ENCODE results near the gene TRAPPC5. TPM values are rescaled to one million over a fixed set of nuclear protein-coding genes. Genes with fewer than 3 reads are reported as not detected.

TRAPPC5 gene
- total and polyA plus RNA-seq, 10 of the 15 experiments (the other 5 are each of a cell fraction or from before 2014, with no cell fraction given): 4.2 to 210 (median 89.1) TPM

GRCh38 chr19:7642295-7643030 is 38.2 kb upstream of the TRAPPC5 start:
- FAIRE-seq: no peak
- no peaks in the 10 kb centered on the region; the same call in 2 of the 3 replicates for H3K9me3 ChIP-seq (replicated peaks; ENCODE audit: control insufficient read depth, insufficient read depth, low read length)
- H4K20me1 ChIP-seq (ENCODE audit: control insufficient read depth, insufficient read depth): no peaks in the 10 kb centered on the region
- no peak overlapping the region for H3K9ac ChIP-seq (ENCODE audit: control insufficient read depth, insufficient read depth, low read length)
- H3K79me2 ChIP-seq (ENCODE audit: control insufficient read depth, insufficient read depth, low read length): peaks cover 10% of the 10 kb centered on the region
- POLR2A ChIA-PET: no interaction called here
- WGBS (ENCODE audit: insufficient coverage, insufficient replicate concordance, low lambda C conversion rate, missing lambda C conversion rate): 87% methylated on average over 19 of the region's 27 CpGs
- in situ Hi-C loops (cut with MboI) (no loop called here), intact Hi-C loops (cut with micrococcal nuclease; ENCODE audit: unreplicated experiment) (no loop called here)
- ATAC-seq: no peak
- no peak overlapping the region for H3K4me3 ChIP-seq
- no peak for DNase-seq (ENCODE audit: low read depth, low spot score)
- SMC1A ChIA-PET (ENCODE audit: uncharacterized antibody, unreplicated experiment): no interaction called here
- H3K27ac ChIP-seq (ENCODE audit: control insufficient read depth, insufficient read depth): no peak overlapping the region
- CTCF ChIA-PET: interaction anchor here (0.7 to 1.2 kb wide), 2 partner anchors 13 to 74 kb away, joined by 3 read pairs; partner anchors contain the start of gene PET100
- RAD21 ChIA-PET (ENCODE audit: unreplicated experiment): no interaction called here
- TF ChIP-seq SREBF1 (IDR thresholded peaks at IDR 0.05; ENCODE audit: low read length): no peak
- no peak for TF ChIP-seq NFXL1 (IDR thresholded peaks at IDR 0.05; ENCODE audit: borderline replicate concordance)
- no peak for TF ChIP-seq POU2F2 (IDR thresholded peaks at IDR 0.05; ENCODE audit: borderline replicate concordance, low read depth, low read length)
- TF ChIP-seq E4F1 (IDR thresholded peaks at IDR 0.05; ENCODE audit: borderline replicate concordance, partially characterized antibody): no peak
- TF ChIP-seq JUND (IDR thresholded peaks at IDR 0.05; ENCODE audit: low read depth, low read length): no peak
- no peak for TF ChIP-seq CBX5 (IDR thresholded peaks at IDR 0.05; ENCODE audit: low read depth)
- TF ChIP-seq RUNX3 (IDR thresholded peaks at IDR 0.05; ENCODE audit: low read length): no peak
- no TSS peak for BruUV-seq (replicated peaks)
- H3K4me2 ChIP-seq (ENCODE audit: control insufficient read depth, insufficient read depth): no peak overlapping the region
- peaks cover 6% of the 10 kb centered on the region; the same call in 1 of the 2 replicates for H3K4me1 ChIP-seq (ENCODE audit: control insufficient read depth, insufficient read depth, low read length)
- H2AFZ ChIP-seq (ENCODE audit: control insufficient read depth, low read depth, low read length): no peak overlapping the region
- peaks cover 0 to 7% of the 10 kb centered on the region in 2 experiments; a peak in 3 of 4 replicates for H3K36me3 ChIP-seq (ENCODE audit: control insufficient read depth in 2 of 2, insufficient read depth in 2 of 2, low read length in 1 of 2)
- H3K27me3 ChIP-seq (replicated peaks in 1 of 2; ENCODE audit: control insufficient read depth in 2 of 2, insufficient read depth in 2 of 2, low read length in 1 of 2): no peaks in the 10 kb centered on the region

Data from GM12878 (cell line).